SH-SY5Y (cell line): ENCODE results near the gene TMEM116.

Experiments
- GATA2 ChIP-seq: IDR thresholded peaks from 2 replicates; pipeline ENCODE4 v1.6.1; 2011; ENCODE audit warnings: mild to moderate bottlenecking, low read depth, low read length
- GATA3 ChIP-seq: IDR thresholded peaks from 2 replicates; pipeline ENCODE4 v1.6.1; 2011; ENCODE audit warnings: low read depth, mild to moderate bottlenecking, low read length, moderate library complexity

GRCh38 chr12:112010415-112011344, 2.3 kb downstream of the TMEM116 start:
- TF ChIP-seq GATA2: no peak
- TF ChIP-seq GATA3: no peak
